Renal cortex interstitium (tissue), 11 donors: ENCODE results near the gene RPS6KA4. TPM values are rescaled to one million over a fixed set of nuclear protein-coding genes. Genes with fewer than 3 reads are reported as not detected.

ENCODE experiments used
- DNase-seq, 11 donors: peaks; one replicate each; pipeline ENCODE4 v3.0.0-alpha.2; 2013; ENCODE audit warnings: low read depth in 9 of 11, low spot score in 4 of 11; ENCODE audit errors: extremely low read depth in 1 of 11
- polyA plus RNA-seq, 3 donors: library from polyadenylated mRNA; unstranded; fragments of 120-200 nt; gene quantifications; one replicate each; pipeline ENCODE4 v1.2.1, GENCODE V29; 2013; ENCODE audit not compliant: insufficient read length in 3 of 3

Gene RPS6KA4
- polyA plus RNA-seq, 3 donors, result 6.7 to 13.9 (median 12.6) TPM

GRCh38 chr11:64341851-64342791 lies 16.8 kb upstream of the RPS6KA4 start:
- peak in 9 of 11 donors; percentile 47 to 73 (median 61) for DNase-seq

GRCh38 chr11:64342869-64343745 lies 15.9 kb upstream of the RPS6KA4 start:
- no peak for DNase-seq

GRCh38 chr11:64343767-64344559 lies 15.0 kb upstream of the RPS6KA4 start:
- DNase-seq, result no peak

GRCh38 chr11:64344787-64345186 lies 14.2 kb upstream of the RPS6KA4 start:
- no peak for DNase-seq

- no peak for DNase-seq
Observed at GRCh38 chr11:64347193-64347867, 11.6 kb upstream of the RPS6KA4 start.

- no peak for DNase-seq
Observed at GRCh38 chr11:64348383-64349024, 10.5 kb upstream of the RPS6KA4 start.

- DNase-seq, result no peak
Observed at GRCh38 chr11:64349025-64349387, 10.0 kb upstream of the RPS6KA4 start.

- no peak for DNase-seq
Observed at GRCh38 chr11:64349404-64349803, 9.6 kb upstream of the RPS6KA4 start.

- no peak for DNase-seq
Observed at GRCh38 chr11:64351136-64351631, 7.8 kb upstream of the RPS6KA4 start.

GRCh38 chr11:64352099-64352994 lies 6.6 kb upstream of the RPS6KA4 start:
- DNase-seq, result no peak

GRCh38 chr11:64352995-64353714 lies 5.8 kb upstream of the RPS6KA4 start:
- no peak for DNase-seq

GRCh38 chr11:64353715-64354506 lies 5.1 kb upstream of the RPS6KA4 start:
- no peak for DNase-seq

- peak in 3 of 11 donors; percentile 27 to 61 (median 52) for DNase-seq
Observed at GRCh38 chr11:64355078-64355940, 3.7 kb upstream of the RPS6KA4 start.

- no peak for DNase-seq
Observed at GRCh38 chr11:64356498-64357411, 2.2 kb upstream of the RPS6KA4 start.
